C1 segment of cervical spinal cord (tissue), 14 donors: ENCODE data around the gene SLC3A2.
"Not testable (repeated sequence)": the region's sequence is repeated elsewhere in the genome, so short reads cannot be mapped to it uniquely, and the experiment has no call there.

ENCODE experiments used
- DNase-seq, 14 donors: peaks; one replicate each; lab custom pipeline; 2025; lab: John Stamatoyannopoulos, UW

Gene SLC3A2

GRCh38 chr11:62926680-62927455 is 46.2 kb downstream of the SLC3A2 start:
- no peak for DNase-seq

GRCh38 chr11:62928011-62928410 is 47.3 kb downstream of the SLC3A2 start:
- DNase-seq, result no peak

GRCh38 chr11:62930157-62930556 is 49.5 kb downstream of the SLC3A2 start:
- DNase-seq, result no peak

- DNase-seq, result no peak
Observed at GRCh38 chr11:62930666-62931065, 50.0 kb downstream of the SLC3A2 start.

GRCh38 chr11:62931499-62932278 is 51.0 kb downstream of the SLC3A2 start:
- DNase-seq, result no peak

- no peak for DNase-seq
Observed at GRCh38 chr11:62933285-62933684, 52.6 kb downstream of the SLC3A2 start.

- DNase-seq, result no peak
Observed at GRCh38 chr11:62933750-62934495, 53.2 kb downstream of the SLC3A2 start.

- DNase-seq, result no peak
Observed at GRCh38 chr11:62934496-62934785, 53.7 kb downstream of the SLC3A2 start.

- DNase-seq, result not testable (repeated sequence)
Observed at GRCh38 chr11:62937528-62937927, 56.8 kb downstream of the SLC3A2 start.
